OCI-LY7 (cell line): ENCODE measurements around the gene TMEM243. TPM values are rescaled to one million over a fixed set of nuclear protein-coding genes. Genes with fewer than 3 reads are reported as not detected.
A peak's percentile ranks its signal among the peaks of the same experiment; 100 is the strongest.

Experiments used
- BruUV-seq: library from RNA; stranded (reverse); fragments of 400-500 nt; replicated peaks from 2 replicates; lab custom pipeline; 2021; lab: Mats Ljungman, UMichigan
- CTCF ChIA-PET: fragments of 300-600 bp; sonication (Branson Sonifier 250); formaldehyde crosslinking; loops from one replicate; lab custom pipeline; 2022; ENCODE audit warnings: antibody characterized with exemption; ENCODE audit not compliant: unreplicated experiment; lab: Charles Lee
- POLR2A ChIA-PET: fragments of 300-600 bp; sonication (Branson Sonifier 250); formaldehyde crosslinking; loops from one replicate; lab custom pipeline; 2022; ENCODE audit warnings: antibody characterized with exemption; lab: Charles Lee
- DNase-seq: peaks from one replicate; pipeline ENCODE4 v3.0.0-alpha.2; 2015; ENCODE audit warnings: low spot score
- H2AFZ ChIP-seq: fragments of 200-600 bp; sonication (generic), shearing (Covaris generic); 2 replicates; pipeline ENCODE4 v1.6.1; 2014; ENCODE audit warnings: mild to moderate bottlenecking, antibody characterized with exemption, low read length, moderate library complexity
- H3K27ac ChIP-seq: fragments of 200-600 bp; sonication (generic); 2 replicates; pipeline ENCODE4 v1.5.1; 2014; ENCODE audit warnings: mixed run types, low read depth, mild to moderate bottlenecking, moderate library complexity, low read length, inconsistent platforms; ENCODE audit not compliant: poor library complexity, severe bottlenecking
- H3K36me3 ChIP-seq: fragments of 200-600 bp; sonication (generic); 2 replicates; pipeline ENCODE4 v1.6.1; 2014; ENCODE audit warnings: mild to moderate bottlenecking, antibody characterized with exemption, low read length, moderate library complexity, mixed read lengths; ENCODE audit not compliant: insufficient read depth
- H3K4me1 ChIP-seq: fragments of 200-600 bp; sonication (generic); 2 replicates; pipeline ENCODE4 v1.5.1; 2014; ENCODE audit warnings: mild to moderate bottlenecking, low read length; ENCODE audit not compliant: insufficient read depth, poor library complexity, severe bottlenecking
- H3K4me2 ChIP-seq: fragments of 200-600 bp; sonication (generic); 2 replicates; pipeline ENCODE4 v1.6.1; 2014; ENCODE audit warnings: mild to moderate bottlenecking, low read length
- H3K4me3 ChIP-seq: fragments of 200-600 bp; sonication (generic); 2 replicates; pipeline ENCODE4 v1.5.1; 2014; ENCODE audit warnings: mild to moderate bottlenecking, low read depth, low read length; ENCODE audit not compliant: poor library complexity, severe bottlenecking
- H3K79me2 ChIP-seq: fragments of 200-600 bp; sonication (generic); 2 replicates; pipeline ENCODE4 v1.6.1; 2016; ENCODE audit warnings: low read depth, mild to moderate bottlenecking, low read length, moderate library complexity, mixed read lengths; ENCODE audit not compliant: insufficient read depth
- H3K9me2 ChIP-seq: fragments of 200-600 bp; sonication (generic); 2 replicates; pipeline ENCODE4 v1.6.1; 2016; ENCODE audit warnings: mild to moderate bottlenecking, low read length, mixed read lengths; ENCODE audit not compliant: insufficient read depth
- H3K9me3 ChIP-seq: fragments of 200-600 bp; sonication (generic); 2 replicates; pipeline ENCODE4 v1.6.1; 2014; ENCODE audit warnings: mild to moderate bottlenecking, mixed run types, low read length, mixed read lengths
- H4K20me1 ChIP-seq: fragments of 200-600 bp; sonication (generic); 2 replicates; pipeline ENCODE4 v1.6.1; 2014; ENCODE audit warnings: mild to moderate bottlenecking, antibody characterized with exemption, low read length, moderate library complexity, mixed read lengths; ENCODE audit not compliant: insufficient read depth
- CTCF ChIP-seq: fragments of 200-600 bp; sonication (generic); conservative IDR thresholded peaks from 2 replicates; pipeline ENCODE4 v1.5.1; 2014; ENCODE audit warnings: mild to moderate bottlenecking, antibody characterized with exemption, low read length, moderate library complexity, mixed read lengths
- EZH2phosphoT487 ChIP-seq: fragments of 200-600 bp; sonication (generic); IDR thresholded peaks from 2 replicates; pipeline ENCODE4 v1.6.1; 2018; ENCODE audit warnings: low read depth, borderline replicate concordance, mild to moderate bottlenecking, mixed run types, antibody characterized with exemption, low read length, moderate library complexity, mixed read lengths
- intact Hi-C: fragments of 100-400 bp; cut with micrococcal nuclease; formaldehyde crosslinking; loops from one replicate; pipeline ENCODE4 v1.10.0; 2022; ENCODE audit not compliant: unreplicated experiment
- total RNA-seq, 2 experiments: library from RNA; depleted of rRNA in 1 of 2; stranded (reverse); fragments of >200 nt in 1 of 2; shearing (Covaris generic) in 1 of 2; gene quantifications; 2 replicates each; pipeline ENCODE4 v1.2.3, GENCODE V29; 2014 to 2022

The TMEM243 gene
- total RNA-seq, 2 experiments from 2014 or later: 88.7 to 126 TPM

- Histone ChIP-seq H3K79me2 (peaks cover 31% of the 10 kb centered on the region), H3K9me3 (no peaks in the 10 kb centered on the region), H3K4me1 (peaks cover 29% of the 10 kb centered on the region), H3K4me2 (peak overlapping the region; percentile 88), H3K4me3 (peak overlapping the region; percentile 82), H4K20me1 (peaks cover 6% of the 10 kb centered on the region; the same call in 1 of the 2 replicates), H2AFZ (peak overlapping the region; percentile 34; the same call in 1 of the 2 replicates), H3K9me2 (no peaks in the 10 kb centered on the region), H3K27ac (no peak overlapping the region), H3K36me3 (peaks cover 27% of the 10 kb centered on the region)
- no peak for DNase-seq
- ChIA-PET CTCF (no interaction called here), POLR2A (interaction anchor here (0.6 to 7.3 kb wide), 15 partner anchors 8 to 195 kb away, joined by 3 to 192 read pairs (median 4); partner anchors contain the start of gene DMTF1)
- no TSS peak for BruUV-seq
- TF ChIP-seq EZH2phosphoT487 (no peak), CTCF (no peak)
- intact Hi-C loops: loop anchor here (5.0 kb wide), 1 partner anchor 163 kb away; the partner anchor contains the start of gene ELAPOR2
Measured at GRCh38 chr7:87220734-87221215, 1.2 kb upstream of the TMEM243 start.

- Histone ChIP-seq H3K9me3 (no peaks in the 10 kb centered on the region), H3K4me1 (peaks cover 35% of the 10 kb centered on the region), H3K79me2 (peaks cover 37% of the 10 kb centered on the region), H3K27ac (peak overlapping the region; percentile 98), H3K36me3 (peaks cover 32% of the 10 kb centered on the region), H3K9me2 (no peaks in the 10 kb centered on the region), H4K20me1 (peaks cover 11% of the 10 kb centered on the region), H2AFZ (peak overlapping the region; percentile 34; the same call in 1 of the 2 replicates), H3K4me3 (peak overlapping the region; percentile 82), H3K4me2 (peak overlapping the region; percentile 88)
- ChIA-PET CTCF (no interaction called here), POLR2A (interaction anchor here (0.6 to 7.3 kb wide), 17 partner anchors 9 to 194 kb away, joined by 3 to 192 read pairs (median 4); partner anchors contain the start of gene DMTF1)
- intact Hi-C loops: loop anchor here (5.0 kb wide), 1 partner anchor 163 kb away; the partner anchor contains the start of gene ELAPOR2
- BruUV-seq: no TSS peak
- no peak for TF ChIP-seq EZH2phosphoT487
- no peak; the same call in none of the 2 replicates for TF ChIP-seq CTCF
- peak; percentile 89 for DNase-seq
Measured at GRCh38 chr7:87220026-87220733, 648 bp upstream of the TMEM243 start.
